H1 (cell line): Measurements from ENCODE around the gene PLA2R1. TPM values are rescaled to one million over a fixed set of nuclear protein-coding genes. Genes with fewer than 3 reads are reported as not detected.

Experiments
- CTCF ChIA-PET: fragments of 300-600 bp; sonication (Branson Sonifier 250); formaldehyde crosslinking; loops from one replicate; lab custom pipeline; 2021; ENCODE audit not compliant: partially characterized antibody; lab: Charles Lee
- POLR2A ChIA-PET: fragments of 300-600 bp; sonication (Branson Sonifier 250); formaldehyde crosslinking; loops from one replicate; lab custom pipeline; 2021; ENCODE audit warnings: inconsistent platforms; ENCODE audit not compliant: partially characterized antibody; lab: Charles Lee
- DNase-seq, 2 experiments: peaks; one replicate each; pipeline versions ENCODE4 v3.0.0 to v3.0.0-alpha.2; 2010 to 2022; ENCODE audit warnings: low spot score in 2 of 2, low read depth in 1 of 2, mixed read lengths in 1 of 2
- FAIRE-seq: peaks from 2 replicates; lab custom pipeline; 2011; peaks lifted over from hg19 to GRCh38; lab: Jason Lieb, UNC
- H2AFZ ChIP-seq: 2 replicates; pipeline ENCODE4 v1.8.1; 2012; ENCODE audit warnings: low read length, inconsistent platforms
- H2AK5ac ChIP-seq: 2 replicates; pipeline ENCODE4 v1.6.1; 2013; ENCODE audit warnings: low read depth, low read length
- H2BK120ac ChIP-seq: replicated peaks from 2 replicates; pipeline ENCODE3; 2013; ENCODE audit warnings: low read depth, low read length, inconsistent platforms
- H2BK12ac ChIP-seq: 2 replicates; pipeline ENCODE4 v1.6.1; 2013; ENCODE audit warnings: low read depth, low read length
- H2BK15ac ChIP-seq: 2 replicates; pipeline ENCODE4 v1.6.1; 2013; ENCODE audit warnings: low read length
- H2BK20ac ChIP-seq: 2 replicates; pipeline ENCODE4 v1.6.1; 2013; ENCODE audit warnings: low read length
- H2BK5ac ChIP-seq: 2 replicates; pipeline ENCODE4 v1.6.1; 2013; ENCODE audit warnings: low read depth, low read length
- H3K14ac ChIP-seq: 2 replicates; pipeline ENCODE4 v1.6.1; 2013; ENCODE audit warnings: inconsistent platforms; ENCODE audit not compliant: insufficient read length
- H3K18ac ChIP-seq: 2 replicates; pipeline ENCODE4 v1.6.1; 2013; ENCODE audit warnings: low read length; ENCODE audit errors: extremely low read depth
- H3K23ac ChIP-seq: 2 replicates; pipeline ENCODE4 v1.6.1; 2013; ENCODE audit warnings: inconsistent platforms; ENCODE audit not compliant: insufficient read length
- H3K23me2 ChIP-seq: 2 replicates; pipeline ENCODE4 v1.6.1; 2013; ENCODE audit warnings: low read depth, low read length
- H3K27ac ChIP-seq: 2 replicates; pipeline ENCODE4 v1.6.1; 2011; ENCODE audit warnings: low read depth, low read length, inconsistent platforms
- H3K27me3 ChIP-seq, 4 experiments: replicated peaks in 1 of 4; 1 replicate in 1 of 4; 2 replicates in 3 of 4; pipeline versions ENCODE4 v1.6.1 to v1.8.1; 2011 to 2013; ENCODE audit warnings: low read length in 3 of 4, mild to moderate bottlenecking in 3 of 4, inconsistent platforms in 2 of 4, mixed read lengths in 2 of 4, moderate library complexity in 1 of 4; ENCODE audit not compliant: control insufficient read depth in 3 of 4, insufficient read depth in 3 of 4; ENCODE audit errors: extremely low read depth in 1 of 4
- H3K36me3 ChIP-seq, 4 experiments: 2 replicates each; pipeline versions ENCODE4 v1.6.1 to v1.8.1; 2011 to 2013; ENCODE audit warnings: mild to moderate bottlenecking in 4 of 4, low read length in 3 of 4, moderate library complexity in 2 of 4, control low read depth in 1 of 4, inconsistent platforms in 1 of 4; ENCODE audit not compliant: insufficient read depth in 4 of 4, control insufficient read depth in 2 of 4
- H3K4ac ChIP-seq: replicated peaks from 2 replicates; pipeline ENCODE3; 2013; ENCODE audit warnings: low read length, low read depth, mixed read lengths, inconsistent platforms; ENCODE audit not compliant: insufficient read length
- H3K4me1 ChIP-seq, 4 experiments: replicated peaks in 1 of 4; 1 replicate in 1 of 4; 2 replicates in 3 of 4; pipeline versions ENCODE4 v1.6.1 to v1.8.1; 2011 to 2013; ENCODE audit warnings: low read length in 3 of 4, inconsistent platforms in 2 of 4, mixed read lengths in 1 of 4; ENCODE audit not compliant: insufficient read depth in 4 of 4, control insufficient read depth in 3 of 4
- H3K4me2 ChIP-seq, 2 experiments: 2 replicates each; pipeline versions ENCODE4 v1.6.1 to v1.8.1; 2011 to 2013; ENCODE audit warnings: low read depth in 2 of 2, low read length in 2 of 2, control low read depth in 1 of 2, inconsistent platforms in 1 of 2, mild to moderate bottlenecking in 1 of 2; ENCODE audit not compliant: insufficient read depth in 1 of 2
- H3K4me3 ChIP-seq, 4 experiments: fragments of 200-600, 300-600 bp in 1 of 4; sonication (generic), shearing (Covaris generic), sonication (Bioruptor Twin) in 1 of 4; 2 replicates each; pipeline versions ENCODE4 v1.5.1 to v1.8.1; 2011 to 2016; ENCODE audit warnings: low read length in 4 of 4, low read depth in 3 of 4, control low read depth in 2 of 4, inconsistent platforms in 2 of 4, mild to moderate bottlenecking in 2 of 4, mixed read lengths in 1 of 4, moderate library complexity in 1 of 4; ENCODE audit not compliant: insufficient read depth in 2 of 4; ENCODE audit errors: extremely low read depth in 1 of 4
- H3K56ac ChIP-seq: replicated peaks from 2 replicates; pipeline ENCODE3; 2013; ENCODE audit warnings: low read depth, mild to moderate bottlenecking, mixed read lengths, low read length, inconsistent platforms; ENCODE audit not compliant: insufficient read length
- H3K79me1 ChIP-seq: 2 replicates; pipeline ENCODE4 v1.6.1; 2013; ENCODE audit warnings: low read depth, low read length, control low read depth
- H3K79me2 ChIP-seq, 2 experiments: 2 replicates each; pipeline versions ENCODE4 v1.6.1 to v1.8.1; 2012 to 2013; ENCODE audit warnings: low read length in 2 of 2, mild to moderate bottlenecking in 2 of 2, inconsistent platforms in 1 of 2; ENCODE audit not compliant: insufficient read depth in 2 of 2, control insufficient read depth in 1 of 2
- H3K9ac ChIP-seq, 4 experiments: replicated peaks in 1 of 4; 1 replicate in 1 of 4; 2 replicates in 3 of 4; pipeline versions ENCODE4 v1.6.1 to v1.8.1; 2011 to 2013; ENCODE audit warnings: low read depth in 3 of 4, low read length in 3 of 4, control low read depth in 2 of 4, mild to moderate bottlenecking in 2 of 4, moderate library complexity in 2 of 4, inconsistent platforms in 1 of 4; ENCODE audit errors: extremely low read depth in 1 of 4
- H3K9me3 ChIP-seq, 2 experiments: 2 replicates each; pipeline versions ENCODE4 v1.6.1 to v1.8.1; 2012 to 2013; ENCODE audit warnings: mild to moderate bottlenecking in 2 of 2, moderate library complexity in 2 of 2, control low read depth in 1 of 2, inconsistent platforms in 1 of 2, low read depth in 1 of 2, low read length in 1 of 2, mixed read lengths in 1 of 2; ENCODE audit not compliant: insufficient read depth in 2 of 2
- H4K20me1 ChIP-seq, 2 experiments: replicated peaks in 1 of 2; 2 replicates each; pipeline versions ENCODE3 to v1.8.1; 2011 to 2013; ENCODE audit warnings: inconsistent platforms in 2 of 2, low read length in 2 of 2, mild to moderate bottlenecking in 1 of 2; ENCODE audit not compliant: insufficient read depth in 2 of 2, control insufficient read depth in 1 of 2
- H4K5ac ChIP-seq: 2 replicates; pipeline ENCODE4 v1.6.1; 2013; ENCODE audit warnings: low read length, low read depth, mixed read lengths, inconsistent platforms; ENCODE audit not compliant: insufficient read length
- H4K8ac ChIP-seq: 2 replicates; pipeline ENCODE4 v1.8.0; 2013; ENCODE audit warnings: mild to moderate bottlenecking, moderate library complexity, low read length, inconsistent platforms; ENCODE audit not compliant: insufficient read depth; ENCODE audit errors: extremely low read depth
- H4K91ac ChIP-seq: replicated peaks from 2 replicates; pipeline ENCODE3; 2013; ENCODE audit warnings: low read length, mixed read lengths, inconsistent platforms; ENCODE audit not compliant: insufficient read length
- SRF ChIP-seq: IDR thresholded peaks from 2 replicates; pipeline ENCODE4 v1.6.1; 2011; ENCODE audit warnings: mild to moderate bottlenecking, low read depth, low read length, moderate library complexity
- WGBS, 2 experiments: shearing (Covaris generic) in 1 of 2; methylation state at CpG; one replicate each; pipeline versions ENCODE4 v1.1.6 to v1.1.7; 2013 to 2015; ENCODE audit warnings: low lambda C conversion rate in 2 of 2, mixed read lengths in 2 of 2, inconsistent platforms in 1 of 2, low coverage in 1 of 2, missing lambda C conversion rate in 1 of 2; ENCODE audit not compliant: insufficient replicate concordance in 2 of 2, insufficient coverage in 1 of 2, insufficient read length in 1 of 2; ENCODE audit errors: extremely low coverage in 1 of 2, missing lambda C conversion rate in 1 of 2; 5-methylcytosine and 5-hydroxymethylcytosine counted together
- polyA plus RNA-seq, 7 experiments: library from polyadenylated mRNA; depleted of rRNA in 3 of 7; stranded (reverse) in 5 of 7; unstranded in 2 of 7; fragments of >200 nt in 5 of 7; fragments of 200-250 nt in 2 of 7; gene quantifications; 1 replicate in 5 of 7; 2 replicates in 1 of 7; 4 replicates in 1 of 7; pipeline versions ENCODE4 v1.2.1 to v1.2.3, GENCODE V29; 2011 to 2013; ENCODE audit warnings: missing spikeins in 2 of 7, mixed read lengths in 2 of 7
- total RNA-seq: library from RNA; stranded (reverse); fragmentation: NEBNext Ultra II Directional; extraction: Animal tissue kit (Norgen Biotek cat#: 25700); gene quantifications from 2 replicates; pipeline ENCODE4 v1.2.1, GENCODE V29; 2021

Gene PLA2R1
- total and polyA plus RNA-seq, 2 of the 8 experiments (the other 6 are each of a cell fraction or from before 2014, with no cell fraction given), result 0.65 to 1.5 TPM

DNA sequence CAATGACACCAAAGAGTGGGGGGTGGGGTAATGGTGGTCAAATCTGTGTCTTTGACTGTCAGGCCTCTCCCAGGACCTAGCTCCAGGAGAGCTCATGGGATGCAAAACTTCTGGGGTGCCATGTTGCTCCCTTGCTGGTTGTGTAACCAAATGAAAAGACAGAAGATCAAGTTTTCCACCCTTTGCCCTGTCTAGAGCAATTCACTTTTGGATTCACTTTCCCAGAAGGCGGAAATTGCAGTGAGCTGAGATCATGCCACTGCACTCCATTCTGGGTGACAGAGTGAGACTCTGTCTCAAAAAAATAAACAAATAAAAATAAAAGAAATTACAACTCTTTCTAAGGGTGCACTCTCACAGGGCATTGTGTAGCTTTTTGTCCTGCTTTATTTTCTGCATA, 34.9 kb upstream of the PLA2R1 start:
- H3K56ac ChIP-seq, result no peak overlapping the region
- WGBS, 2 experiments, result 100% methylated on average over 1 of the region's 1 CpG; no CpG with 5 or more reads in 1 of the 2 experiments
- POLR2A ChIA-PET, result no interaction called here
- no peak overlapping the region for H3K18ac ChIP-seq
- no peaks in the 10 kb centered on the region for H3K36me3 ChIP-seq
- H3K9ac ChIP-seq, result no peak overlapping the region
- no peaks in the 10 kb centered on the region for H3K4me1 ChIP-seq
- no peak overlapping the region for H3K14ac ChIP-seq
- no peak overlapping the region for H2BK12ac ChIP-seq
- H3K23me2 ChIP-seq, result no peaks in the 10 kb centered on the region
- H2BK5ac ChIP-seq, result no peak overlapping the region
- H3K79me1 ChIP-seq, result no peaks in the 10 kb centered on the region
- H3K4me2 ChIP-seq, result no peak overlapping the region
- DNase-seq, result no peak
- FAIRE-seq, result no peak
- no peak overlapping the region for H4K91ac ChIP-seq
- peaks cover 12 to 17% of the 10 kb centered on the region in 2 experiments for H3K9me3 ChIP-seq
- H3K27ac ChIP-seq, result no peak overlapping the region
- H2BK20ac ChIP-seq, result no peak overlapping the region
- no peak overlapping the region for H4K8ac ChIP-seq
- no peaks in the 10 kb centered on the region for H3K79me2 ChIP-seq
- no peak overlapping the region for H3K4ac ChIP-seq
- H4K5ac ChIP-seq, result no peak overlapping the region
- no peaks in the 10 kb centered on the region for H3K27me3 ChIP-seq
- no peak overlapping the region for H2BK15ac ChIP-seq
- H3K23ac ChIP-seq, result no peak overlapping the region
- H4K20me1 ChIP-seq, result no peaks in the 10 kb centered on the region
- CTCF ChIA-PET, result interaction anchor here (0.6 to 4.0 kb wide), 3 partner anchors 9 to 898 kb away, joined by 3 to 24 read pairs (median 3); no protein-coding TSS in a partner anchor
- H2AK5ac ChIP-seq, result no peak overlapping the region
- no peak overlapping the region for H2AFZ ChIP-seq
- no peak overlapping the region for H2BK120ac ChIP-seq
- no peak for TF ChIP-seq SRF
- no peak overlapping the region for H3K4me3 ChIP-seq
